Femur (tissue), 1 donor: ENCODE data around the gene PCDH9.

Experiments used
- DNase-seq: peaks from one replicate; pipeline ENCODE4 v3.0.0-alpha.2; 2017

Gene PCDH9

GRCh38 chr13:66501181-66501580, 729.0 kb downstream of the PCDH9 start:
- no peak for DNase-seq

DNA sequence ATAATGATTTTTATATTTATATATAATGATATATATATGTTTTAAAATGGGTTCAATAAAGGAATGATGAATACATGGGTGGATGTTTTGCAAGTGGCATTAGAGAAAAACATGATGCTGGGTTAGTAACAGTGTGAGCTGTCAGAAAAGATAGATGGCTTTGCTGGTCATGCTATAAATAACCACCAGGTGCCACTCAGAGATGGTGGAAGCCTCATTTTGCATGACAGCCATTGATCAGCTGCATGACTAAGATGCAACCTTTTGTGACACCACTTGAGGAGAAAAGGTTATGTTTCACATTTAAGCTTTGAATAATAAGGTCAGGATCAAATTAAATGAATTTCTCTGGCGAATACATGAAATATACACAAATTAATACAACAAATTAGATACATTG, 737.7 kb downstream of the PCDH9 start:
- DNase-seq, result no peak

- no peak for DNase-seq
These were observed 738.9 kb downstream of the PCDH9 start for GRCh38 chr13:66491251-66491650.

GRCh38 chr13:66489586-66489985, 740.5 kb downstream of the PCDH9 start:
- DNase-seq, result no peak

DNA sequence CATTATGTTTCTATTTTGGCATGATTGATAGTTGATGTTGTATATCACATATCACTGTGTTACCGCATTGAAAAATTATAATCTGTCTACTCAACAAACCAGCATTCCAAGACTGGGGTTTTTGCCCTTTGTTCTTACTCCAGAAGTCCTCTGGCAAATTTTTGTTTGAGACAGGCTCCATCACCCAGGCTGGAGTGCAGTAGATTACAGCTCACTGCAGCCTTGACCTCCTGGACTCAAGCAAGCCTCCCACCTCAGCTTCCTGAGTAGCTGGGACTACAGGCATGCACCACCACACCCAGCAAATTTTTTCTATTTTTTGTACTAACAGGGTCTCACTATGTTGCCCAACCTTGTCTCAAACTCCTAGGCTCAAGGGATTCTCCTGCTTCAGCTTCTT, 741.0 kb downstream of the PCDH9 start:
- no peak for DNase-seq

GRCh38 chr13:66483712-66484111, 746.4 kb downstream of the PCDH9 start:
- DNase-seq, result no peak

GRCh38 chr13:66482836-66483235, 747.3 kb downstream of the PCDH9 start:
- no peak for DNase-seq

- DNase-seq, result no peak
These were observed 752.3 kb downstream of the PCDH9 start for GRCh38 chr13:66477816-66478215.

DNA sequence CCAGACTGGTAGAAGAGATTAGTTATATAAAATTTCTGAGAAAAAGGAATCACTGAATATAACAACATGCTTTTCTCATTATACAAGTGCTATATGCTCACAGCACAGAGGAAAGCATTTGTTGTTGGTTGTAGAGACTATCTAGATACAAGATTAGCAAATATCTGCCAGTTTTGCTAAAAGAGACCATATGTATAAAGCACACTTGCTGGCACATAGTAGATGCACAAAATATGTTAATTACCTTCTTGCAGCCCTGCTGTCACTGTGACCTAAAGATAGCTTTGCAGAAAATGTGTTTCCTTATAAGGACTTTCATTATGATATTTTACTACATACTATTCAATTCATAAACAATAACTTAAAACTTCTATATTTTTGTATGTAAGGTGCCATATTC, 755.1 kb downstream of the PCDH9 start:
- no peak for DNase-seq

GRCh38 chr13:66469745-66470144, 760.4 kb downstream of the PCDH9 start:
- DNase-seq, result no peak

DNA sequence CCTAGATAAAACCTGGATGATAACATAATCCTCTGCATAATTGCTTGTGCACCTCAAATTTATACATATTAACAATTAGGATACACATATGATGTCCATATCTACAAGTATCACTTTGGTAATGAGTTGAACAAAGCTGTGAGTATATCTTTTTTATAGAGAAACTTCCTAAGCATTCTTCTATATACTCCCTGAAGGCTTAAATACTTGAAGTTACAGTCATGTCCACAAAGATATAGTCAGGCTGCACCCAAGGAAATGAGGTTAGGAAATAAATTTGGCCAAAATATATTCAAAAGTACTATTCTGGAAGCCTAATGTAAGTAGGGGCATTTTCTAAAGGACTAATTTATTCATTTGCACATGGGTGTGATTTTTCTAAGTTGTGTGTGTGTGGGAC, 761.5 kb downstream of the PCDH9 start:
- no peak for DNase-seq

DNA sequence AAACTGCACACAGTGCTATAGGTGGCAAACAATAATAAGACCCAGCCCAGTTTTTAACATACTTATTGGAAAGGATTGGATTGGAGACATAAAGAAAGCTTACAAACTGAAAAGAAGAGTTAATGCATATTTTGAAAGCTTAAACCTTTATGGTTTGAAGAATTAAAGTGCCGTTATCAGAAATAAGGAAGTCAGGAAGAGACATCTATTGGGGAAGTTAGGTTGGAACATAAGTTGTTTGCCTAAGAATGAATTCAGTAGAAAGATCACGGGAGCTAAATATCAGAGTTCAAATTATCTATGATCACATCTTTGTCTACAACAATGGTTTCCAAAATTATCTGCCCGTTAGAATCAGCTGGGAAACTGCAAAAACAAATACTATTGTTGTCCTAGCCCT, 767.9 kb downstream of the PCDH9 start:
- DNase-seq, result no peak

DNA sequence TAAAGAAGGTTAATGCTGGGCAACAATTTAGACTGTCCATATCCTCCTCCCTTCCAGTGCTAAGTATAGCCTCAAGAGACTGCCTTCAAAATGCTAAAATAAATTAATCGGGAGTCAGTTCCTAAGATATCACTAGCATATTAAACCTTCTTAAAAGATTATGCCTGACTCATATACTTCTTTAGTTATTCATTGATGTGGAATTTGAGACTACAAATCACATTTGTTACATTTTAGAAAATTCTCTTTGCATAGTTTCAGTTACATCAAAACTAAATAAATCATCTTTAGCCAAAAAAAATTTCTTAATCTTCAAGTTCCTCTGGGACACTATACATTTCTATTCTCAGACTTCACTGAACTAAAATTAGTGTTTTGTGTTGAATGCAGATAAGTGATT, 769.1 kb downstream of the PCDH9 start:
- DNase-seq, result no peak

GRCh38 chr13:66459634-66460033, 770.5 kb downstream of the PCDH9 start:
- no peak for DNase-seq

DNA sequence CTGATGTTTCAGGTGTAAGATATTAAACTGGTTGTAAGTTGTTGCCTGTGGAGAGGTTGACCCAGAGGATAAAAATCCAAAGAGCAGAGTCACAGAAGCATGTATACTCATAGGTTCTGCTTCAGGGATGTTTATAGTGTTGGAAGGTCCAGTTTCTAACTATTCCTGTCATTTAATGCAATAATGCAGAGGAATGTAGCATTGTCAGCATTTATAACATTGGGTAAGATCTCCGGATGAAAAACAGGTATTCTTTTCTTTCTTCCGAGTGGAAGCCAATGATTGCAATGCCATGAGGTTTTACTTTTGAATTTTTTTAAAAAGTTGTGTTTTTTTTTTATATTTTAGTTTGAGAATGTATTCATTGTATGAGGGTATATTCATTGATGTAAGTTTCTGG, 771.0 kb downstream of the PCDH9 start:
- DNase-seq, result no peak

DNA sequence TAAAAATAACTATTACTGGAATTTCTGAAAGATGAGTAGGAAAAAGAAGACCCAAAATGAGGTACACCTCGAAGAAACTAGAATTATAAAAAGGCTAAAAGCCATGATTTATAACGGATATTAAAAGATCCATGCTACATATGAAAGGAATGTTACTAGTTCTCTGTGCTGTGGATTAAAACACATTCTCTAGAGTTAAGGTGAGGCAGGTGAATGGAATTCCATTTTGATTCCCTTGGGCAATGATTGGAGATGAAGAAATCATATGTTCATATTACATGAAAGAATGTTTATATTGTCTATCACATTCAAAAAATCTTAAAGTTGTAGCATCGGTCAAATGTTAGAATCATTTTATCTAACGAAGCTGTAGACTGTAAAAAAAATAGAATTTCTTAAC, 783.7 kb downstream of the PCDH9 start:
- no peak for DNase-seq

- no peak for DNase-seq
These were observed 786.2 kb downstream of the PCDH9 start for GRCh38 chr13:66443926-66444325.

DNA sequence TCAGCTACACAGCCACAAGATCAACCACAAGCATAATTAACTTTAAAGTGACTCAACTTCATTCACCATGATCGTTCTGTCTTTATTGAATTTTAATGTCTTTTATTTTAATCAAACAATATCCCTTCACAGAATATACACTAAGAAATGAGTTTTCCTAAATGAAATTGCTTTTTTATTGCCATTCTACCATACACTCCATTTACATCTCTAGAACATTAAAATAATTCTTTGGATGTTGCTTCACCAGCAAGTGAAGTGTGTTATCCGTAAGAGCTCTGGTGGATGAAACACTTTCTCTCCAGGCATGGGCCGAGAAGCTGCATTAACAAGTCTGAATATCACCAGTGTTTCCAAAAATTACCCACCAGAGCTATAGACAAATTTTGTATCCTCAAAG, 789.2 kb downstream of the PCDH9 start:
- no peak for DNase-seq

GRCh38 chr13:66430728-66431127, 799.4 kb downstream of the PCDH9 start:
- DNase-seq, result no peak

- DNase-seq, result no peak
These were observed 799.9 kb downstream of the PCDH9 start for GRCh38 chr13:66430269-66430668.

DNA sequence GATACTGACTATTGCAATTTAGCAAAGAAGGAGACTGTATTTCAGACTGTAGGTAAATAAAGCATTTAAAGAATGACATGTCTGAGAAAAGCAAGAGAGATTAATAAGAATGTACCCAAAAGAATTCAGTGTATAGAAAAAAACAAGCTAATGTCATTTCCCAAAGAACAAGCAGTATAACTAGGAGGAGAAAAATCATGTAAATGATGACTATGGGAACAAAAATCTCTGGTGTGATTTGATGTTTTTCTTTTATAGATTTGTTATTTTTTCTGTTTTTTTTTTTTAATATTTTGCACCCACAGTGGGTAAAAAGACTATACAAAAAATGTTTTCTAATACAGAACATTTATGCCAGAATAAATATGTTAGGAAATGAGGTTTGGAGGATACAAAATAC, 801.0 kb downstream of the PCDH9 start:
- DNase-seq, result no peak

DNA sequence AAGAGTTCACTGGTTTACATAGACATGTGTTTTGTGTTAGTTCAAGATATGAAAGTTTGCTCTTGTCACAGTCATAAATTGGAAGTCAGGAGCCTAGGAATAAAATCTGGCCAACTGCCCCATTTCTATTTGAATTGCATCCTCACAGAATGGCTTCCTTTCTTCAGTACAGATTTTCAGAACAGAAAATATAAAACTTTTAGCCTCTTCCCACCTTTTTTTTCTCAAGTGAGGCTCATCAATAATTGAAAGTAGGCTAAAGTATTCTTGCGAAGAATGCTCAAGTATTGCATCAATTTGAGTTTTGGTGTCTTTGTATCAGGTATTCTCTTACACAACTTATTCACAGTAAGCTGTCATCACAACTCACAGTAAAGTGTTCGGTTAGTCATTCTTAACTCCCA, 802.7 kb downstream of the PCDH9 start:
- DNase-seq, result no peak

DNA sequence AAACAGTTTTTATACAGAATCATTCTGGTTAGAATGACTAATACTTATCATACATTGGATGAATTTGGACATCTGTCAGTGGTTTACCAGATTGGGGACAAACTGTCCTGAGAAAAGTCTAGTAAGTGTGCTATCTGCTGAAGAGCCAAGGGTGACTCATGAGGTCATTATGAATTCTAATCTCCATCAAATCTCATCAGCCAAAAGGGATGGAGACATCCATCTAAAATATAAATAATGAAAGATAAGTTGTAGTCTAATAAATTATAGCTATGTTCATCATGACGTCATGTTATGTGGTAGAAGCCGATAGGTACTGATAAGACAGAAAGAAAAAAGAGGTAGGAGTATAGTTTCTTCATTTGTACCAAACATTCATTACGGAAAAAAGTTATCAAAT, 804.4 kb downstream of the PCDH9 start:
- DNase-seq, result no peak

DNA sequence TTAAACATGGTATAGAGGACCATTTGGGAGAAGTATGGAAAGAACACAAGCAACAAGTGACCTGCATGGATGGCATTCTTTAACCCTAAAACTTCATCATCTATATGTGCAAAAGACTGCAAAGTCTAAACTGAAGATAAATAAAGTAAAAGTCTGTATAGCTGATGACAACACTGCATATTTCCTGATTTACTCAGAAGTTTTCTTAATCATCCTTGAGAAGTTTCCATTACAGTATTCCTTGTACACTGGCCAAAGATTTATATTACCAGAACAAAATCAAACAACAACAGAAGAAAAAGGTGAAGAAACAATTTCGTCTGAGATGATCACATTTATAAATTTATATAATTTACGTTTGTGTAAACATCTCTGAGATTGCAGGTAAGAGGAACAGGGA, 805.7 kb downstream of the PCDH9 start:
- DNase-seq, result no peak

DNA sequence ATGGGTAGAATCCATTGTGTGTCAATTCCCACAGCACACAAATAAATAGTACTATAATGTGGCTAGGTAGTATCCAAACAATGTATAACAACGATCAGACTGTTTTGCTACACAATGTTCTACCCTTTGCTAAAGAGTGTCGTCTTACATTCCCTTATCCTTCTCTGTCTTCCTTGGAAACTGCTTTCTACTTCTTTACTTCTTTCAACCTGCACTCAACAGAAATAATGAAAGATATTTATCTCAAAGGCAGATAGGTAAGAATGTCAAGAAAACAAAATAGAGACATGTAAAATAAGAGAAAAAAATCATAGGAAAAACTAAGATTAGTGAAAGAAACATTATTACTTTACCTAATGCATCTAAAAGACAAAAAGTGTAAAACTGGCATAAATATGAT, 814.7 kb downstream of the PCDH9 start:
- no peak for DNase-seq
